ENCODE measurements around the gene TCTA. TPM values are rescaled to one million over a fixed set of nuclear protein-coding genes. Genes with fewer than 3 reads are reported as not detected.

TCTA gene
- total RNA-seq, 3 donors from 2014 or later (not counting 1 experiment from before 2014, with no cell fraction given): 35.4 to 40.7 (median 36.7) TPM

DNA sequence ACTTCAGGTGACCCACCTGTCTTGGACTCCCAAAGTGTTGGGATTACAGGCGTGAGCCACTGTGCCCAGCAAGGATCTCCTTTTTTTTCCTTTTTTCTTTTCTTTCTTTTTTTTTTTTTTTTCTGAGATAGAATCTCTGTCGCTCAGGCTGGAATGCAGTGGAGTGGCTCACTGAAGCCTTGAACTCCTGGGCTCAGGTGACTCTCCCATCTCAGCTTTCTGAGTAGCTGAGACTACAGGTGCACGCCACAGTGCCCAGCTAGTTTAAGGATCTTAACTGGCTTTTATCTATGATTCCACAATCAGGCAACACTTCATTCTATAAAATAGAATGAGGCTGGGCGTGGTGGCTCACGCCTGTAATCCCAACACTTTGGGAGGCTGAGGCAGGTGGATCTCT lies 33.2 kb downstream of the TCTA start:
- H3K27me3 Mint-ChIP-seq (ENCODE audit: low read depth in 2 of 2): no peaks in the 10 kb centered on the region
- Histone ChIP-seq H3K4me1 (ENCODE audit: control insufficient read depth, insufficient read depth, low read length) (peaks cover 17% of the 10 kb centered on the region), H3K27ac (ENCODE audit: low read length) (no peak overlapping the region), H3K36me3 (ENCODE audit: control insufficient read depth, insufficient read depth, low read length) (no peaks in the 10 kb centered on the region), H3K27me3 (ENCODE audit: control insufficient read depth, insufficient read depth, low read length) (no peaks in the 10 kb centered on the region), H3K4me3 (ENCODE audit: low read length) (no peak overlapping the region), H3K9me3 (ENCODE audit: control insufficient read depth, insufficient read depth, low read length) (no peaks in the 10 kb centered on the region)
- DNase-seq (no peak), ATAC-seq (no peak)
- no peaks in the 10 kb centered on the region for H3K36me3 Mint-ChIP-seq
- intact Hi-C loops (cut with micrococcal nuclease): loop anchor here (5.0 kb wide), 2 partner anchors 58 to 458 kb away; no protein-coding TSS in a partner anchor
- no peaks in the 10 kb centered on the region for H3K9me3 Mint-ChIP-seq
- 98% methylated on average over 5 of the region's 5 CpGs for WGBS (ENCODE audit: insufficient coverage)
- H3K27ac Mint-ChIP-seq: peak overlapping the region; percentile 76 to 86
- TF ChIP-seq, protein P1, sequence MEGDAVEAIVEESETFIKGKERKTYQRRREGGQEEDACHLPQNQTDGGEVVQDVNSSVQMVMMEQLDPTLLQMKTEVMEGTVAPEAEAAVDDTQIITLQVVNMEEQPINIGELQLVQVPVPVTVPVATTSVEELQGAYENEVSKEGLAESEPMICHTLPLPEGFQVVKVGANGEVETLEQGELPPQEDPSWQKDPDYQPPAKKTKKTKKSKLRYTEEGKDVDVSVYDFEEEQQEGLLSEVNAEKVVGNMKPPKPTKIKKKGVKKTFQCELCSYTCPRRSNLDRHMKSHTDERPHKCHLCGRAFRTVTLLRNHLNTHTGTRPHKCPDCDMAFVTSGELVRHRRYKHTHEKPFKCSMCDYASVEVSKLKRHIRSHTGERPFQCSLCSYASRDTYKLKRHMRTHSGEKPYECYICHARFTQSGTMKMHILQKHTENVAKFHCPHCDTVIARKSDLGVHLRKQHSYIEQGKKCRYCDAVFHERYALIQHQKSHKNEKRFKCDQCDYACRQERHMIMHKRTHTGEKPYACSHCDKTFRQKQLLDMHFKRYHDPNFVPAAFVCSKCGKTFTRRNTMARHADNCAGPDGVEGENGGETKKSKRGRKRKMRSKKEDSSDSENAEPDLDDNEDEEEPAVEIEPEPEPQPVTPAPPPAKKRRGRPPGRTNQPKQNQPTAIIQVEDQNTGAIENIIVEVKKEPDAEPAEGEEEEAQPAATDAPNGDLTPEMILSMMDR (IDR thresholded peaks at IDR 0.05): no peak
- H3K4me1 Mint-ChIP-seq: peaks cover 5 to 11% of the 10 kb centered on the region in 2 donors
- no peak overlapping the region for H3K4me3 Mint-ChIP-seq

DNA sequence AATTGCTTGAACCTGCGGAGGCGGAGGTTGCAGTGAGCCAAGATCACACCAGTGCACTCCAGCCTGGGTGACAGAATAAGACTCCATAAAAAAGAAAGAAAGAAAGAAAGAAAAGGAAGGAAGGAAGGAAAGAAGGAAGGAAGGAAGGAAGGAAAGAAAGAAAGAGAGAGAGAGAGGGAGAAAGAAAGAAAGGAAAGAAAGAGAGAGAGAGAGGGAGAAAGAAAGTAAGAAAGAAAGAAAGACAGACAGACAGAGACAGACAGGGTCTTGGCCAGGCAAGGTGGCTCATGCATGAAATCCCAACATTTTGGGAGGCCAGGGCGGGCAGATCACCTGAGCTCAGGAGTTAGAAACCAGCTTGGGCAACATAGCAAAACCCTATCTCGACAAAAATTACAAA lies 41.4 kb downstream of the TCTA start:
- no peak overlapping the region for H3K27ac Mint-ChIP-seq
- no peaks in the 10 kb centered on the region for H3K9me3 ChIP-seq (ENCODE audit: control insufficient read depth, insufficient read depth, low read length)
- H3K9me3 Mint-ChIP-seq: no peaks in the 10 kb centered on the region
- intact Hi-C loops (cut with micrococcal nuclease): no loop called here
- H3K27me3 Mint-ChIP-seq (ENCODE audit: low read depth in 2 of 2): no peaks in the 10 kb centered on the region
- no peak overlapping the region for H3K27ac ChIP-seq (ENCODE audit: low read length)
- WGBS (ENCODE audit: insufficient coverage): 94% methylated on average over 4 of the region's 4 CpGs
- H3K27me3 ChIP-seq (ENCODE audit: control insufficient read depth, insufficient read depth, low read length): no peaks in the 10 kb centered on the region
- H3K4me3 Mint-ChIP-seq: no peak overlapping the region
- no peaks in the 10 kb centered on the region for H3K36me3 Mint-ChIP-seq
- no peak for DNase-seq
- H3K4me1 ChIP-seq (ENCODE audit: control insufficient read depth, insufficient read depth, low read length): no peaks in the 10 kb centered on the region
- no peak overlapping the region for H3K4me3 ChIP-seq (ENCODE audit: low read length)
- ATAC-seq: no peak
- TF ChIP-seq, protein P1 (IDR thresholded peaks at IDR 0.05): no peak
- no peaks in the 10 kb centered on the region for H3K36me3 ChIP-seq (ENCODE audit: control insufficient read depth, insufficient read depth, low read length)
- peaks cover 5% of the 10 kb centered on the region in 2 donors for H3K4me1 Mint-ChIP-seq

- no peak for ATAC-seq
- H3K36me3 Mint-ChIP-seq: no peaks in the 10 kb centered on the region
- intact Hi-C loops (cut with micrococcal nuclease): no loop called here
- H3K27ac Mint-ChIP-seq: no peak overlapping the region
- Histone ChIP-seq H3K27me3 (ENCODE audit: control insufficient read depth, insufficient read depth, low read length) (no peaks in the 10 kb centered on the region), H3K36me3 (ENCODE audit: control insufficient read depth, insufficient read depth, low read length) (no peaks in the 10 kb centered on the region), H3K27ac (ENCODE audit: low read length) (no peak overlapping the region), H3K9me3 (ENCODE audit: control insufficient read depth, insufficient read depth, low read length) (no peaks in the 10 kb centered on the region), H3K4me1 (ENCODE audit: control insufficient read depth, insufficient read depth, low read length) (no peaks in the 10 kb centered on the region), H3K4me3 (ENCODE audit: low read length) (no peak overlapping the region)
- H3K9me3 Mint-ChIP-seq: no peaks in the 10 kb centered on the region
- no peak for DNase-seq
- TF ChIP-seq, protein P1 (IDR thresholded peaks at IDR 0.05): no peak
- H3K4me3 Mint-ChIP-seq: no peak overlapping the region
- no peaks in the 10 kb centered on the region for H3K27me3 Mint-ChIP-seq (ENCODE audit: low read depth in 2 of 2)
- H3K4me1 Mint-ChIP-seq: no peaks in the 10 kb centered on the region
- WGBS (ENCODE audit: insufficient coverage): no CpG with 5 or more reads among the region's 2 CpGs
These were observed 42.2 kb downstream of the TCTA start for GRCh38 chr3:49454458-49454857.

Data from natural killer cell (primary cell).